Stimulated activated effector memory CD8-positive, alpha-beta T cell treated with anti-CD3 and anti-CD28 coated beads, Interleukin-12 subunit alpha, Interleukin-12 subunit beta, amount 100 ng/mL, for 72 hours (primary cell): ENCODE results near the gene ZC3H14.
"Not testable (repeated sequence)": the region's sequence is repeated elsewhere in the genome, so short reads cannot be mapped to it uniquely, and the experiment has no call there.

Experiments
- ATAC-seq: fragments of 150-1000 bp; cut with Tn5 transposase; 2 replicates; pipeline ENCODE4 v1.10.0; 2021
- DNase-seq, 2 donors: peaks; one replicate each; pipeline ENCODE4 v3.0.0; 2021 to 2022; ENCODE audit warnings: low spot score in 2 of 2
- H3K27ac Mint-ChIP-seq: one replicate; pipeline ENCODE4 v1.8.0; 2022; ENCODE audit warnings: mild to moderate bottlenecking, mixed read lengths
- H3K36me3 Mint-ChIP-seq: one replicate; pipeline ENCODE4 v1.8.0; 2022; ENCODE audit warnings: mild to moderate bottlenecking, mixed read lengths
- H3K4me1 Mint-ChIP-seq: one replicate; pipeline ENCODE4 v1.8.0; 2022; ENCODE audit warnings: mixed read lengths
- H3K4me3 Mint-ChIP-seq: one replicate; pipeline ENCODE4 v1.8.0; 2022; ENCODE audit warnings: mild to moderate bottlenecking, mixed read lengths
- H3K9me3 Mint-ChIP-seq: one replicate; pipeline ENCODE4 v1.8.0; 2022; ENCODE audit warnings: mixed read lengths

ZC3H14 gene, protein sequence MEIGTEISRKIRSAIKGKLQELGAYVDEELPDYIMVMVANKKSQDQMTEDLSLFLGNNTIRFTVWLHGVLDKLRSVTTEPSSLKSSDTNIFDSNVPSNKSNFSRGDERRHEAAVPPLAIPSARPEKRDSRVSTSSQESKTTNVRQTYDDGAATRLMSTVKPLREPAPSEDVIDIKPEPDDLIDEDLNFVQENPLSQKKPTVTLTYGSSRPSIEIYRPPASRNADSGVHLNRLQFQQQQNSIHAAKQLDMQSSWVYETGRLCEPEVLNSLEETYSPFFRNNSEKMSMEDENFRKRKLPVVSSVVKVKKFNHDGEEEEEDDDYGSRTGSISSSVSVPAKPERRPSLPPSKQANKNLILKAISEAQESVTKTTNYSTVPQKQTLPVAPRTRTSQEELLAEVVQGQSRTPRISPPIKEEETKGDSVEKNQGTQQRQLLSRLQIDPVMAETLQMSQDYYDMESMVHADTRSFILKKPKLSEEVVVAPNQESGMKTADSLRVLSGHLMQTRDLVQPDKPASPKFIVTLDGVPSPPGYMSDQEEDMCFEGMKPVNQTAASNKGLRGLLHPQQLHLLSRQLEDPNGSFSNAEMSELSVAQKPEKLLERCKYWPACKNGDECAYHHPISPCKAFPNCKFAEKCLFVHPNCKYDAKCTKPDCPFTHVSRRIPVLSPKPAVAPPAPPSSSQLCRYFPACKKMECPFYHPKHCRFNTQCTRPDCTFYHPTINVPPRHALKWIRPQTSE

DNA sequence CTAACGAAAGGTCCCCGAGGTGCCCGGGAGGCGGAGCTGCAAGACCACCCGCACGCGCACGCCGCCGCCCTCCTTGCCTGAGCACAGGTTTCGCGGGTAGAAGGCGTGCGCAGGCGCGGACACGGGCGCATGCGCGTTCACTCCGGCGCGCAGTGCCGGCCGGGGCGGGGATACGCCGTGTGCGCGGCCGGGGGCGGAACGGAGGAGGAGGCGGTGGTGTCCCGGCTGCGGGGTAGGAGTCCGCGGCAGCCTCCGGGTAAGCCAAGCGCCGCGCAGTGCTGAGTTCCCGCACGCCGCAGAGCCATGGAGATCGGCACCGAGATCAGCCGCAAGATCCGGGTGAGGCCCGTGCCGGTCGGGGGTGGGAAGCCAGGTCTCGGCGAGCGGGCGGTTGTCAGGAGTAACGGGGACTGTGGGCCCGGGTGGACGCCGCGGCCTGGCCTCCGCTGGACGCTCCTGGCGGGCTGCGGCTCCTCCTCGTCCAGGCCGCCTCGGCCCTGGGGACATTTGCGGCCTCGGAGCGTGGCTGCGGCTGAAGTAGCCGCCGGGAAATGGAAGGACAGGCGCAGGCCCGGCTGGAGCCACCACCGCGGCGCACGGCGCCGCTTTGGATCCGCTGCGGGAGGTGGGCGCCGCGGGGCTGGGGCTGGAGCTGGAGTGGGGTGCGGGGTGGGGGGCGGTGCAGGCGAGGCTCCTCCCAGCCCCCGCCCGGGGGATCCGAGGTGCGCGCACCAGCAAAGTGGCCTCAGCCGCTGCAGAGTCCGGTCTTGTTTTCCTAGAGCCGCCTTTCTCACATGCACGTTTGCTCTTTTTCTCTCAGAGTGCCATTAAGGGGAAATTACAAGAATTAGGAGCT lies at the start of gene ZC3H14:
Gene ZC3H14, plus strand, starts transcription at position 207 of the 856 bp plus-strand sequence. Its CDS starts 97 bp downstream, at position 304.
- peaks cover 2% of the 10 kb centered on the region for H3K9me3 Mint-ChIP-seq
- peaks cover 35% of the 10 kb centered on the region for H3K36me3 Mint-ChIP-seq
- peak; percentile 96 for ATAC-seq
- H3K4me3 Mint-ChIP-seq, result peak within 1 kb of the TSS; percentile 76
- peak; percentile 84 to 92 for DNase-seq
- peaks cover 24% of the 10 kb centered on the region for H3K4me1 Mint-ChIP-seq
- H3K27ac Mint-ChIP-seq, result peak within 1 kb of the TSS; percentile 67

DNA sequence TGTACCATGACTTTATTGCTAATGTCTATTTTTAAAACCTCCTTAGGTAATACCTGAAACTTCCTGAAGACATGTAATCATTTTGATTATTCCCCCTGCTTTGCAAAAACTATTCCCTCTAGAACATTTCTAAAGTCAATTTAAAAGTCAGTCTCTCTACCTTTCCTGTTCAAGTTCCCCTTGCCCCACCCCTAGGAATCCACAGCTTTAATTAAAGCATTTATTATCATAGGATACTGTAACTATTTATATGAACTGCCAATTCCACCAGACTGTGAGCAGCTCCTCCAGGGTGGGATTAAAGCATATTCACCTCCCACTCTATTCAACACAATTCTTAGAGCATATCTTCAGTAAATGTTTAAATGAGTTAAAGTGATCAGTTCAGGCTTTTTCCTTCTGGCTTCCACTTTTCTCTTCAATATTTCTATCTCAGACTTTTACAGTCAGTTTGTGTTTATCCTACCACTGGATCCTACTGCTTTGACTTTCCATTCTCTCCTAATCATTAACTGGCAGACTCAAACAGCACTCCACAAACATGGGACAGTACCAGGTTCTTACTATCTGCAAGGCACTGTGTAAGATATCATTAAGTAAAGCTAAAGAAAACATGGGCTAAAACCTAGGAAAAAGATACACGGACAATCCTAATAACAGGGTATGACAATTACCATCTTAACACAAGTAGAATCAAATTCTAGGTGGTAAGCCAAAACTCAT lies 47.2 kb upstream of the ZC3H14 start:
- ATAC-seq, result no peak
- no peak for DNase-seq
- Mint-ChIP-seq H3K36me3 (no peaks in the 10 kb centered on the region), H3K9me3 (no peaks in the 10 kb centered on the region), H3K27ac (no peak overlapping the region), H3K4me3 (no peak overlapping the region), H3K4me1 (peaks cover 7% of the 10 kb centered on the region)

GRCh38 chr14:88516861-88517357 lies 45.9 kb upstream of the ZC3H14 start:
- DNase-seq (no peak), ATAC-seq (no peak)
- H3K4me1 Mint-ChIP-seq, result peaks cover 7% of the 10 kb centered on the region
- H3K36me3 Mint-ChIP-seq, result no peaks in the 10 kb centered on the region
- peak overlapping the region; percentile 2 for H3K4me3 Mint-ChIP-seq
- no peaks in the 10 kb centered on the region for H3K9me3 Mint-ChIP-seq
- H3K27ac Mint-ChIP-seq, result no peak overlapping the region

DNA sequence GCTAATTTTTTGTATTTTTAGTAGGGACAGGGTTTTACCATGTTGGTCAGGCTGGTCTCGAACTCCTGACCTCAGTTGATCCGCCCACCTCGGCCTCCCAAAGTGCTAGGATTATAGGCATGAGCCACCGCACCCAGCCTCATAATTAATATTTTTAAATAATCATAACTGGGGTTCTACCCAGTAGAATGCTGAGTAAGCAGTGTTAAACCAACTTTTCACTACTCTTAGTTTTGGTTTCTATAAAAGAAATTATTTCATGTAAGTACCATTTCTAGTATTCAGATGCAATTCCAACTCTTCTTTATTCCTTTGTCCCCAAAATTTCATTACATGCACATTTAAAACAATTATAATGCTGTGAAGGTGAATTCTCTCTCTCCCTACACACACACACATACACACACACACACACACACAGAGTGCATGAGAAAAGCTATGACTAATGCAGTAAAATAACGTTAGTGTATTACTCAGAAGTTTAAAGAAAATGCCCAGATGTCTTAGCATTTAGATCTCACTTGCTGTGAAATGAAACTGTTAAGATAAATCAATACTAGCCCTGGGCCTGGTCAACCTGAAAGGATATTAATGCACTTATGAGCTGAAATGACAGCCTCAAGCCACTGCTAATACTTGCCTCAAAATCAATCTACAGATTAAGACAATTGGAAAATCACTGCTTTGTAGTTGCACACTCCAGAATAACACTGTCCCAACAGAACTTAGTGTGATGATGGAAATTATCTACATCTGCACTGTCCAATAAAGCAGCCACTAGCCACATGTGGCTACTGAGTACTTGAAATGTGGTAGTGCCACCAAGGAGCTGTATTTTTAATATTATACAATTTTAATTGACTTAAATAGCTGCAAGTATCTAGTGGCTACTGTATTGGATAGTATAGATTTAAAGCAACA lies 44.0 kb upstream of the ZC3H14 start:
- no peaks in the 10 kb centered on the region for H3K36me3 Mint-ChIP-seq
- H3K27ac Mint-ChIP-seq, result no peak overlapping the region
- no peak for DNase-seq
- H3K9me3 Mint-ChIP-seq, result no peaks in the 10 kb centered on the region
- H3K4me3 Mint-ChIP-seq, result no peak overlapping the region
- no peak for ATAC-seq
- peaks cover 7% of the 10 kb centered on the region for H3K4me1 Mint-ChIP-seq

DNA sequence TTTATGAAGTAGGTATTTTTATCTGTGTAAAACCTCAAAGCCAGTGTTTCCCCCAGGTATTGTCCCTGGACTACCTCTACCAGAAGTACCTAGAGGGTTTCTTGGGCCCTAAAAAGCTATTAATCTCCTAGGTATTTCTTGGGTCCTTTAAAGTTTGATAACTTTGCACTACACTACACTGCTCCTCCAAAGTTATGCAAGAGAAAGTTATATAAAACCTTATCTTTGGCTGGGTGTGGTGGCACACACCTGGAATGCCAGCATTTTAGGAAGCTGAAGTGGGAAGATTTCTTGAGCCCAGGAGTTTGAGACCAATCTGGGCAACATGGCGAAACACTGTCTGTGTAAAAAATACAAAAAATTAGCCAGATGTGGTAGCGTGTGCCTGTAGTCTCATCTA lies 42.9 kb upstream of the ZC3H14 start:
- H3K4me3 Mint-ChIP-seq, result no peak overlapping the region
- peaks cover 7% of the 10 kb centered on the region for H3K4me1 Mint-ChIP-seq
- no peaks in the 10 kb centered on the region for H3K9me3 Mint-ChIP-seq
- no peak for DNase-seq
- no peak for ATAC-seq
- H3K27ac Mint-ChIP-seq, result no peak overlapping the region
- no peaks in the 10 kb centered on the region for H3K36me3 Mint-ChIP-seq

- H3K4me1 Mint-ChIP-seq, result peaks cover 4% of the 10 kb centered on the region
- DNase-seq, result no peak
- H3K4me3 Mint-ChIP-seq, result no peak overlapping the region
- no peaks in the 10 kb centered on the region for H3K36me3 Mint-ChIP-seq
- H3K9me3 Mint-ChIP-seq, result no peaks in the 10 kb centered on the region
- no peak overlapping the region for H3K27ac Mint-ChIP-seq
- no peak for ATAC-seq
These were observed 41.0 kb upstream of the ZC3H14 start for GRCh38 chr14:88521818-88522217.

GRCh38 chr14:88522393-88522792 lies 40.4 kb upstream of the ZC3H14 start:
- H3K36me3 Mint-ChIP-seq, result no peaks in the 10 kb centered on the region
- H3K4me3 Mint-ChIP-seq, result no peak overlapping the region
- DNase-seq, result no peak
- H3K4me1 Mint-ChIP-seq, result no peaks in the 10 kb centered on the region
- H3K27ac Mint-ChIP-seq, result no peak overlapping the region
- ATAC-seq, result no peak
- no peaks in the 10 kb centered on the region for H3K9me3 Mint-ChIP-seq

DNA sequence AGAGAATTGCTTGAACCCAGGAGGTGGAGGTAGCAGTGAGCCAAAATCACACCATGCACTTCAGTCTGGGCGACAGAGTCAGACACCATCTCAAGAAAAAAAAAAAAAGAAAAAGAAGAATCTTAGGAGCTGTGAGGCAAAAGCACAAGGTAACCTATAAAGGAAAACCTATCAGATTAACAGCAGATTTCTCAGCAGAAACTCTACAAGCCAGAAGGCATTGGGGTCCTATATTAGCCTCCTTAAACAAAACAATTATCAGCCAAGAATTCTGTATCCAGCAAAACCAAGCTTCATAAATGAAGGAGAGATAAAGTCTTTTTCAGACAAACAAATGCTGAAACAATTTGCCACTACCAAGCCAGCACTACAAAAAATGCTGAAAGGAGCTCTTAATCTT lies 32.9 kb upstream of the ZC3H14 start:
- ATAC-seq, DNase-seq, H3K4me1 Mint-ChIP-seq, H3K9me3 Mint-ChIP-seq, H3K36me3 Mint-ChIP-seq, H3K4me3 Mint-ChIP-seq, H3K27ac Mint-ChIP-seq: not testable (repeated sequence)

DNA sequence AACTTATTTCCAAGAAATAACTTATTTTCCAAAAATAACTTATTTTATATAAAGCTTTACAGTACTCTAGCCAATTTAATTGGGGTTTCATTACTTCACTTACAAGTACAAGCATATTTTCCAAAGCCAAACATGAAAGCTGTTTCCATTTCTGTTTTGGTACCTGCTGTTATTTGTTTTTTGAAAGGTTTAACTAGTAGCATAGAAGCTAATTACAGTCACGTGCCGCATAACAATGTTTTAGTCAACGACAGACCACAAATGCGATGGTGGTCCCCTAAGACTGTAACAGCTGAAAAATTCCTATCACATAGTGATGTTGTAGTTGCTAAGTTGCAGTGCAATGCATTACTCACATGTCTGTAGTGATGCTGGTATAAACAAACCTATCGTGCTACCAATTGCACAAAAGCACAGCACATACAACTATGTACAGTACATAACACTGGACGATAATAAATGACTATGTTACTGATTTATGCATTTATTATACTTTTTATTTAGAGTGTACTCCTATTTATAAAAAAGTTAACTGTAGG lies 29.7 kb upstream of the ZC3H14 start:
- DNase-seq, result no peak
- H3K27ac Mint-ChIP-seq, result no peak overlapping the region
- H3K4me3 Mint-ChIP-seq, result no peak overlapping the region
- H3K36me3 Mint-ChIP-seq, result no peaks in the 10 kb centered on the region
- no peaks in the 10 kb centered on the region for H3K4me1 Mint-ChIP-seq
- no peak for ATAC-seq
- peaks cover 4% of the 10 kb centered on the region for H3K9me3 Mint-ChIP-seq

GRCh38 chr14:88535149-88535548 lies 27.7 kb upstream of the ZC3H14 start:
- H3K36me3 Mint-ChIP-seq, result no peaks in the 10 kb centered on the region
- no peak overlapping the region for H3K27ac Mint-ChIP-seq
- no peaks in the 10 kb centered on the region for H3K4me1 Mint-ChIP-seq
- ATAC-seq, result no peak
- H3K9me3 Mint-ChIP-seq, result no peaks in the 10 kb centered on the region
- H3K4me3 Mint-ChIP-seq, result no peak overlapping the region
- DNase-seq, result no peak

DNA sequence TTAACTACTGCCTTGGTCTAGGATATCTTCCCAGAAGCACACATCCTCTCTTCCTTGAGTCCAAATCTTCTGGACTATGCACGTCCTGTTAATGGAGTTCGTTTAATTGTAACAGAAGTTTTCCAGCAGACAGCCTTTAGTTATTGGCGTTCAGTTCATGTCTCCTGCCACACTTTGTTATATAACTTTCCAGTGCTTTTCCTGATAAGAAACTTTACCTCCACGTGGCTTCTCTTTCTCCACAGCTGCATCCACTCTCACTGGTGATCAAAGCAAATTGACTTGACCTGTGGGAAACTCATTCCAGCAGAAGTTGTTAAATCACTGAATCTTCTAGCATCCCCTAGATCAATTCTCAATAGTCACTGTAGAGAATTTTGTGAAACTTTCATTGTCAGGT lies 27.0 kb upstream of the ZC3H14 start:
- no peaks in the 10 kb centered on the region for H3K9me3 Mint-ChIP-seq
- no peak for DNase-seq
- ATAC-seq, result no peak
- H3K36me3 Mint-ChIP-seq, result no peaks in the 10 kb centered on the region
- no peak overlapping the region for H3K27ac Mint-ChIP-seq
- no peak overlapping the region for H3K4me3 Mint-ChIP-seq
- H3K4me1 Mint-ChIP-seq, result no peaks in the 10 kb centered on the region

GRCh38 chr14:88541324-88541723 lies 21.5 kb upstream of the ZC3H14 start:
- H3K4me1 Mint-ChIP-seq, result no peaks in the 10 kb centered on the region
- no peak overlapping the region for H3K27ac Mint-ChIP-seq
- ATAC-seq, result no peak
- no peak for DNase-seq
- no peak overlapping the region for H3K4me3 Mint-ChIP-seq
- H3K9me3 Mint-ChIP-seq, result no peaks in the 10 kb centered on the region
- H3K36me3 Mint-ChIP-seq, result no peaks in the 10 kb centered on the region

DNA sequence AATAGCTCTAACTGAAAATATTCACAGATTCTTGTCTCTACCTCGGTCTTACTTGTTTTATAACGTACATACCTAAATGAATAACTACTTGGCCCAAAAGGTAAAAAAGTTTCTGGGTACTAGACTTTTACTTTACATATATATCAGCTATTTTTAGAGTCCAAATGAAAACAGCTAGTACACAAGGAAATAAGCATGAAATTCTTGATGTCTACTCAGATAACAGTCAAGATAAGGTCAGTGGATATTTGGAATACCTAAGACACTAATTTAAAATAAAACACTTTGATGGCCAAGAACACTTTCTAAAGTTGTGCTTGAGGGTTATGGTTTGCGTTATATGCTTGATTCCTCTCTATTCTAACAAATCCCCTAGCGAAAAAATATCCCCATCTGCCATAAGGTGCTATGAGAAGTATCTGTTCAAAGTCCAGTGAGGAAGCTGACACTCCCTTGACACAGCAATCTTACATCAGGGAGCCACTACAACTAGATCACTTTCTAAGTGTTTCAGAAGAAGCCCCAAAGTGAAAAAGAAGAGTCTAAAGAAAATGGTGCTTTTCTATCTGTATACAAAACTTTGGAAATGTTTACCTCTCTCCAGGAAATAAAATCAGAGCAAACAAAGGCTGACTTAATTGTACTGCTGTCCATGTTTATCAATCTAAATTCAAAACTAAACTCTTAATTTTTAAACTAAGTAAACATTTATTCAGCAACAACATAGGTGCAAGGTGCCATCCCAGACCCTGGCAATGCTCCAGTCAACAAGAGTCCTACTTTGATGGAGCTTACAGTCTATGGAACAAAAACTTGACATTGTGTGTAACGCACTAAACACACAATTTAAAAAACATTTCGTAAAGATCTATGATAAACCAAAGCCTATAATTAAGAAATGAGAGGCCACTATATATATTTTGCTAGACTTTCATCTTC lies 19.7 kb upstream of the ZC3H14 start:
- Mint-ChIP-seq H3K36me3 (no peaks in the 10 kb centered on the region), H3K27ac (no peak overlapping the region), H3K4me3 (no peak overlapping the region), H3K4me1 (no peaks in the 10 kb centered on the region), H3K9me3 (no peaks in the 10 kb centered on the region)
- ATAC-seq (no peak), DNase-seq (no peak)
